SK-N-SH treated with all-trans-retinoic acid at 6 μM for 48 hours (cell line): ENCODE results near the gene LARP4B.

Source experiments
- ATAC-seq: fragments of 200-7000 bp; cut with Tn5 transposase; 3 replicates; pipeline ENCODE4 v1.9.1; 2020; ENCODE audit warnings: mild to moderate bottlenecking, moderate library complexity
- ARNTL ChIP-seq: fragments of 450-650 bp; formaldehyde crosslinking; IDR thresholded peaks from 2 replicates; pipeline ENCODE4 v1.5.0; 2020; ENCODE audit warnings: low read depth, mild to moderate bottlenecking, moderate library complexity, borderline replicate concordance
- CREB5 ChIP-seq: fragments of 250-450 bp; sonication (Bioruptor Pico); IDR thresholded peaks from 2 replicates; pipeline ENCODE4 v1.5.1; 2020; ENCODE audit warnings: low read depth, mild to moderate bottlenecking, moderate library complexity
- CSDC2 ChIP-seq: fragments of 250-450 bp; sonication (Bioruptor Pico); IDR thresholded peaks from 2 replicates; pipeline ENCODE4 v1.5.0; 2020; ENCODE audit warnings: mild to moderate bottlenecking, moderate library complexity
- ESRRG ChIP-seq: fragments of 250-450 bp; sonication (Bioruptor Pico); IDR thresholded peaks from 2 replicates; pipeline ENCODE4 v1.6.1; 2021; ENCODE audit warnings: mild to moderate bottlenecking
- GLIS3 ChIP-seq: fragments of 250-450 bp; sonication (Bioruptor Pico); IDR thresholded peaks from 2 replicates; pipeline ENCODE4 v1.5.0; 2020; ENCODE audit warnings: mild to moderate bottlenecking, moderate library complexity
- ISL1 ChIP-seq: fragments of 250-450 bp; sonication (Bioruptor Pico); IDR thresholded peaks from 2 replicates; pipeline ENCODE4 v2.1.2; 2022; ENCODE audit warnings: mild to moderate bottlenecking, moderate library complexity
- OSR1 ChIP-seq: fragments of 250-450 bp; sonication (Bioruptor Pico); IDR thresholded peaks from 2 replicates; pipeline ENCODE4 v1.8.0; 2022; ENCODE audit warnings: moderate library complexity, mild to moderate bottlenecking, inconsistent platforms
- PATZ1 ChIP-seq: fragments of 250-450 bp; sonication (Bioruptor Pico); IDR thresholded peaks from 2 replicates; pipeline ENCODE4 v1.8.0; 2020; ENCODE audit warnings: mild to moderate bottlenecking, moderate library complexity, borderline replicate concordance
- PPARA ChIP-seq: fragments of 250-450 bp; sonication (Bioruptor Pico); IDR thresholded peaks from 2 replicates; pipeline ENCODE4 v1.5.0; 2020; ENCODE audit warnings: mild to moderate bottlenecking, borderline replicate concordance
- RARB ChIP-seq: fragments of 250-450 bp; sonication (Bioruptor Pico); IDR thresholded peaks from 2 replicates; pipeline ENCODE4 v1.8.0; 2021; ENCODE audit warnings: mild to moderate bottlenecking, moderate library complexity
- SNAI2 ChIP-seq: fragments of 250-450 bp; sonication (Bioruptor Pico); IDR thresholded peaks from 2 replicates; pipeline ENCODE4 v1.5.0; 2020; ENCODE audit warnings: mild to moderate bottlenecking, moderate library complexity
- TCF4 ChIP-seq: fragments of 250-450 bp; sonication (Bioruptor Pico); IDR thresholded peaks from 2 replicates; pipeline ENCODE4 v1.8.0; 2021; ENCODE audit warnings: mild to moderate bottlenecking, moderate library complexity, borderline replicate concordance
- TOX ChIP-seq: fragments of 250-450 bp; sonication (Bioruptor Pico); IDR thresholded peaks from 2 replicates; pipeline ENCODE4 v1.8.0; 2021; ENCODE audit warnings: mild to moderate bottlenecking, moderate library complexity, borderline replicate concordance
- ZC3H10 ChIP-seq: fragments of 250-450 bp; sonication (Bioruptor Pico); IDR thresholded peaks from 2 replicates; pipeline ENCODE4 v1.5.1; 2021; ENCODE audit warnings: mild to moderate bottlenecking, moderate library complexity
- ZFP3 ChIP-seq: fragments of 250-450 bp; sonication (Bioruptor Pico); IDR thresholded peaks from 2 replicates; pipeline ENCODE4 v1.5.0; 2020; ENCODE audit warnings: mild to moderate bottlenecking, moderate library complexity
- ZFP30 ChIP-seq: fragments of 450-650 bp; formaldehyde crosslinking; IDR thresholded peaks from 2 replicates; pipeline ENCODE4 v1.5.0; 2022; ENCODE audit warnings: mild to moderate bottlenecking, moderate library complexity
- ZNF565 ChIP-seq: fragments of 450-650 bp; formaldehyde crosslinking; conservative IDR thresholded peaks from 2 replicates; pipeline ENCODE4 v1.5.0; 2020; ENCODE audit warnings: low read depth, mild to moderate bottlenecking, moderate library complexity
- ZNF70 ChIP-seq: fragments of 450-650 bp; formaldehyde crosslinking; IDR thresholded peaks from 2 replicates; pipeline ENCODE4 v1.5.0; 2020; ENCODE audit warnings: mild to moderate bottlenecking, moderate library complexity
- ZNF8 ChIP-seq: fragments of 450-650 bp; formaldehyde crosslinking; IDR thresholded peaks from 2 replicates; pipeline ENCODE4 v1.5.0; 2020; ENCODE audit warnings: mild to moderate bottlenecking, moderate library complexity
- TF ChIP-seq, protein P1 (sequence below): fragments of 250-450 bp; sonication (Bioruptor Pico); IDR thresholded peaks from 2 replicates; pipeline ENCODE4 v1.8.0; 2021; ENCODE audit warnings: low read depth, mild to moderate bottlenecking, moderate library complexity, borderline replicate concordance
- TF ChIP-seq, protein P2 (sequence below): fragments of 250-450 bp; sonication (Bioruptor Pico); IDR thresholded peaks from 2 replicates; pipeline ENCODE4 v1.5.1; 2021; ENCODE audit warnings: mild to moderate bottlenecking, moderate library complexity

Gene LARP4B

GRCh38 chr10:784403-785088 lies 147.0 kb downstream of the LARP4B start:
- no peak for TF ChIP-seq ZNF565 (CRISPR knock-in tag)
- TF ChIP-seq, protein P1, sequence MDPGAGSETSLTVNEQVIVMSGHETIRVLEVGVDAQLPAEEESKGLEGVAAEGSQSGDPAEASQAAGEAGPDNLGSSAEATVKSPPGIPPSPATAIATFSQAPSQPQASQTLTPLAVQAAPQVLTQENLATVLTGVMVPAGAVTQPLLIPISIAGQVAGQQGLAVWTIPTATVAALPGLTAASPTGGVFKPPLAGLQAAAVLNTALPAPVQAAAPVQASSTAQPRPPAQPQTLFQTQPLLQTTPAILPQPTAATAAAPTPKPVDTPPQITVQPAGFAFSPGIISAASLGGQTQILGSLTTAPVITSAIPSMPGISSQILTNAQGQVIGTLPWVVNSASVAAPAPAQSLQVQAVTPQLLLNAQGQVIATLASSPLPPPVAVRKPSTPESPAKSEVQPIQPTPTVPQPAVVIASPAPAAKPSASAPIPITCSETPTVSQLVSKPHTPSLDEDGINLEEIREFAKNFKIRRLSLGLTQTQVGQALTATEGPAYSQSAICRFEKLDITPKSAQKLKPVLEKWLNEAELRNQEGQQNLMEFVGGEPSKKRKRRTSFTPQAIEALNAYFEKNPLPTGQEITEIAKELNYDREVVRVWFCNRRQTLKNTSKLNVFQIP (CRISPR knock-in tag), result no peak
- TF ChIP-seq OSR1 (CRISPR knock-in tag), result no peak
- TF ChIP-seq ZC3H10 (CRISPR knock-in tag), result no peak
- no peak for TF ChIP-seq GLIS3 (CRISPR knock-in tag)
- TF ChIP-seq CSDC2, result no peak
- TF ChIP-seq SNAI2, result no peak
- TF ChIP-seq CREB5 (CRISPR knock-in tag), result no peak
- no peak for TF ChIP-seq ISL1 (CRISPR knock-in tag)
- ATAC-seq, result peak; percentile 79

GRCh38 chr10:782751-783648 lies 148.5 kb downstream of the LARP4B start:
- ATAC-seq, result no peak
- TF ChIP-seq PPARA (CRISPR knock-in tag) (no peak), ZNF70 (CRISPR knock-in tag) (no peak), ISL1 (CRISPR knock-in tag) (no peak), ZFP30 (CRISPR knock-in tag) (no peak), TOX (CRISPR knock-in tag) (no peak), ZFP3 (no peak), PATZ1 (no peak), ZNF8 (CRISPR knock-in tag) (no peak), ZNF565 (CRISPR knock-in tag) (no peak), TCF4 (CRISPR knock-in tag) (no peak), ESRRG (CRISPR knock-in tag) (no peak), RARB (CRISPR knock-in tag) (no peak), ARNTL (CRISPR knock-in tag) (no peak), CREB5 (CRISPR knock-in tag) (no peak), OSR1 (CRISPR knock-in tag) (no peak), CSDC2 (no peak)
- TF ChIP-seq, protein P2, sequence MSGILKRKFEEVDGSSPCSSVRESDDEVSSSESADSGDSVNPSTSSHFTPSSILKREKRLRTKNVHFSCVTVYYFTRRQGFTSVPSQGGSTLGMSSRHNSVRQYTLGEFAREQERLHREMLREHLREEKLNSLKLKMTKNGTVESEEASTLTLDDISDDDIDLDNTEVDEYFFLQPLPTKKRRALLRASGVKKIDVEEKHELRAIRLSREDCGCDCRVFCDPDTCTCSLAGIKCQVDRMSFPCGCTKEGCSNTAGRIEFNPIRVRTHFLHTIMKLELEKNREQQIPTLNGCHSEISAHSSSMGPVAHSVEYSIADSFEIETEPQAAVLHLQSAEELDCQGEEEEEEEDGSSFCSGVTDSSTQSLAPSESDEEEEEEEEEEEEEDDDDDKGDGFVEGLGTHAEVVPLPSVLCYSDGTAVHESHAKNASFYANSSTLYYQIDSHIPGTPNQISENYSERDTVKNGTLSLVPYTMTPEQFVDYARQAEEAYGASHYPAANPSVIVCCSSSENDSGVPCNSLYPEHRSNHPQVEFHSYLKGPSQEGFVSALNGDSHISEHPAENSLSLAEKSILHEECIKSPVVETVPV (CRISPR knock-in tag), result no peak
- TF ChIP-seq, protein P1 (CRISPR knock-in tag), result no peak
- TF ChIP-seq, all 23 proteins: peak for 0
